ENCODE results near the gene ANO1.
"Not testable (repeated sequence)": the region's sequence is repeated elsewhere in the genome, so short reads cannot be mapped to it uniquely, and the experiment has no call there.

The ANO1 gene

DNA sequence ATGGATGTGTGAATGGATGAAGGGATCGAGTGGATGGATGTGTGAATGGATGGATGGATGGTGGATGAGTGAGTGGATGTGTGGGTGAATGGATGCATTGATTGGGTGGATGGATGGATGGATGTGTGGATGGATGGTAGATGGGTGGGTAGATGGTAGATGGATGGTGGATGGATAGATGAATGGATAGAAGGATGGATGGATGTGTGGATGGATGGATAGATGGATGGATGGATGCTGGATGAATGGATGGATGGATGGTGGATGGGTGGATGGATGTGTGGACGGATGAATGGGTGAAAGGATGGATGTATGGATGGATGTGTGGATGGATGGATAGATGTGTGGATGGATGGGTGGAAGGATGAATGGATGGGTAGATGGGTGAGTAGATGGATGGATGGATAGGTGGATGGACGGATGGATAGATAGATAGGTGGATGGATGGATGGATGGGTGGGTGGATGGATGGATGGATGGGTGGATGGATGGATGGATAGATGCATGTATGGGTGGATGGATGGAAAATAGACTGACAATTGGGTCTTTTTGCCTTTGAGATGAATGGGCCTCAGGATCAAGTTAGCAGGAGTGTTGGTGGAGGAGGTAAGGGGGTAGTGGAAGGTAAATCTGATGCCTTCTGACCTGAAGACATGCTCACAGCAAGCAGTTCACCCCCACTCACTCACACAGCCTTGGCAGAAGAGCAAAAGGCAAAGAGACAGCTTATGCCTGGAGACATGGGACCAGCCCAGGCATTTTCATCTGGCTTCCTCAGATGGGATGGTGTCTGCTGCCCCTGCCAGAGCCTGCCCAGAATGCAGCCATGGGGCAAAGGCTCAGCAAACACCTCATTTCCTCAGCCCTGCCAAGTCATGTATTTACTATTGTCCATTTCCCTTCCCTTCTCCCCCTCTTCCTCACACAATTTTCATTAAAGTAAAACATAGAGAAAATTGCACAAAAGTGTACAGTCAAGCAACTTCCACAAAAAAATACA lies 117.0 kb downstream of the ANO1 start:
- H3K18ac ChIP-seq (ENCODE audit: low read depth in 1 of 2, low read length in 2 of 2): no peak overlapping the region
- no peak for DNase-seq
- no peak overlapping the region for H3K14ac ChIP-seq (ENCODE audit: low read length in 2 of 2)
- H2BK12ac ChIP-seq (ENCODE audit: low read length in 2 of 2): no peak overlapping the region
- WGBS: 64% methylated on average over 3 of the region's 3 CpGs
- no peak overlapping the region for H2AK5ac ChIP-seq (ENCODE audit: low read length, severe bottlenecking)
- no peak overlapping the region for H3K9ac ChIP-seq (ENCODE audit: low read length)
- no peak overlapping the region for H2BK120ac ChIP-seq (ENCODE audit: low read depth, low read length)
- H3K4me2 ChIP-seq (ENCODE audit: low read length, poor library complexity, severe bottlenecking): no peak overlapping the region
- no peaks in the 10 kb centered on the region for H3K36me3 ChIP-seq (ENCODE audit: control insufficient read depth in 1 of 2, insufficient read depth in 2 of 2, low read depth in 1 of 2, low read length in 2 of 2)
- H2BK15ac ChIP-seq (ENCODE audit: low read depth, poor library complexity, severe bottlenecking): no peak overlapping the region
- H3K23ac ChIP-seq (ENCODE audit: low read length in 2 of 2): no peak overlapping the region
- peaks cover 2% of the 10 kb centered on the region for H3K4me1 ChIP-seq (ENCODE audit: control insufficient read depth, insufficient read depth, low read depth, low read length)
- no peak overlapping the region for H4K91ac ChIP-seq (ENCODE audit: low read length)
- no peak overlapping the region for H3K4me3 ChIP-seq (ENCODE audit: insufficient read depth in 1 of 2, low read depth in 1 of 2, low read length in 2 of 2)
- H3K27ac ChIP-seq (ENCODE audit: low read length, poor library complexity, severe bottlenecking): no peak overlapping the region
- H3K4ac ChIP-seq (ENCODE audit: low read depth in 1 of 2, low read length in 2 of 2): no peak overlapping the region
- no peaks in the 10 kb centered on the region for H3K9me3 ChIP-seq (ENCODE audit: control insufficient read depth, low read length)
- H2AFZ ChIP-seq (ENCODE audit: low read depth, low read length): no peak overlapping the region
- H3K27me3 ChIP-seq (ENCODE audit: control insufficient read depth in 1 of 2, insufficient read depth in 1 of 2, low read length in 2 of 2): peaks cover 12% of the 10 kb centered on the region in 2 experiments
- H2BK5ac ChIP-seq (ENCODE audit: low read depth, low read length, poor library complexity, severe bottlenecking): no peak overlapping the region
- no peak overlapping the region for H4K8ac ChIP-seq (ENCODE audit: low read length)
- H3K79me1 ChIP-seq (replicated peaks; ENCODE audit: low read length, poor library complexity, severe bottlenecking): no peaks in the 10 kb centered on the region

DNA sequence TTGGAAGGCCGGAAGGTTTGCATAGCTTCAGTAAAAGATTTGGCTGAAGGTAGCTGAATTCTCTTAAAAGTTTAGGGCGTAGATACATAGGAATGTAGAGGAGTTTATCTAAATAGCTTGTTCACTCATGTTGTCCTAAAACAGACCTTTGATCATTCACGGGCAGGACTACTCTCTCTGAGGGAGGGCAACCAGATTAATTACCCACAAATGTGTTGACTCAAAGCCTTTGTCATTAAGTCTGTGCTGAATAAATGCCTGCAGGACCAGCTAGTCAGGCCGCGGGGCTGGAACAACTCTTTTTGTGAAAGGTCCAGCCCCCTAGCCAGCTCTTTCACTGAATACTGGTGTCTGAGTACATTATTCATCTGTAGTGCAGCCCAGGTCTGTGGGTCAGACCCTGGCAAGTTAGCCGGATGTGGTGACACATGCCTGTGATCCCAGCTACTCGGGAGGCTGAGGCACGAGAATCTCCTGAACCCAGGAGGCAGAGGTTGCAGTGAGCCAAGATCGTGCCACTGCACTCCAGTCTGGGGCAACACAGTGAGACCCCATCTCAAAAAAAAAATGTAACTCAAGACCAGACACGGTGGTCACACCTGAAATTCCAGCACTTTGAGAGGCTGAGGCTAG lies 122.2 kb downstream of the ANO1 start:
- H4K91ac ChIP-seq (ENCODE audit: low read length): no peak overlapping the region
- H2BK15ac ChIP-seq (ENCODE audit: low read depth, poor library complexity, severe bottlenecking): no peak overlapping the region

GRCh38 chr11:70201047-70201446 lies 122.9 kb downstream of the ANO1 start:
- H3K23ac ChIP-seq (ENCODE audit: low read length in 2 of 2); H2BK120ac ChIP-seq (ENCODE audit: low read depth, low read length); H2AK5ac ChIP-seq (ENCODE audit: low read length, severe bottlenecking); H2AFZ ChIP-seq (ENCODE audit: low read depth, low read length); H3K4ac ChIP-seq (ENCODE audit: low read depth in 1 of 2, low read length in 2 of 2); H3K9ac ChIP-seq (ENCODE audit: low read length); H4K91ac ChIP-seq (ENCODE audit: low read length); H3K18ac ChIP-seq (ENCODE audit: low read depth in 1 of 2, low read length in 2 of 2); DNase-seq; H2BK12ac ChIP-seq (ENCODE audit: low read length in 2 of 2); H3K14ac ChIP-seq (ENCODE audit: low read length in 2 of 2); H3K9me3 ChIP-seq (ENCODE audit: control insufficient read depth, low read length); H4K8ac ChIP-seq (ENCODE audit: low read length); H3K4me2 ChIP-seq (ENCODE audit: low read length, poor library complexity, severe bottlenecking); H3K4me3 ChIP-seq (ENCODE audit: insufficient read depth in 1 of 2, low read depth in 1 of 2, low read length in 2 of 2); H2BK5ac ChIP-seq (ENCODE audit: low read depth, low read length, poor library complexity, severe bottlenecking); H2BK15ac ChIP-seq (ENCODE audit: low read depth, poor library complexity, severe bottlenecking); H3K79me1 ChIP-seq (replicated peaks; ENCODE audit: low read length, poor library complexity, severe bottlenecking); H3K27ac ChIP-seq (ENCODE audit: low read length, poor library complexity, severe bottlenecking): not testable (repeated sequence)
- 100% methylated on average over 3 of the region's 3 CpGs for WGBS
- Histone ChIP-seq H3K27me3 (ENCODE audit: control insufficient read depth in 1 of 2, insufficient read depth in 1 of 2, low read length in 2 of 2) (peaks cover 0 to 11% of the 10 kb centered on the region in 2 experiments), H3K4me1 (ENCODE audit: control insufficient read depth, insufficient read depth, low read depth, low read length) (peaks cover 20% of the 10 kb centered on the region), H3K36me3 (ENCODE audit: control insufficient read depth in 1 of 2, insufficient read depth in 2 of 2, low read depth in 1 of 2, low read length in 2 of 2) (peaks cover 13 to 17% of the 10 kb centered on the region in 2 experiments)

More for the DNA sequence above, 122.2 kb downstream of the ANO1 start:
- Histone ChIP-seq H3K23ac (ENCODE audit: low read length in 2 of 2) (no peak overlapping the region), H3K18ac (ENCODE audit: low read depth in 1 of 2, low read length in 2 of 2) (no peak overlapping the region), H3K4ac (ENCODE audit: low read depth in 1 of 2, low read length in 2 of 2) (no peak overlapping the region), H2BK5ac (ENCODE audit: low read depth, low read length, poor library complexity, severe bottlenecking) (no peak overlapping the region), H3K9me3 (ENCODE audit: control insufficient read depth, low read length) (no peaks in the 10 kb centered on the region), H2AK5ac (ENCODE audit: low read length, severe bottlenecking) (no peak overlapping the region), H2BK120ac (ENCODE audit: low read depth, low read length) (no peak overlapping the region), H3K4me3 (ENCODE audit: insufficient read depth in 1 of 2, low read depth in 1 of 2, low read length in 2 of 2) (no peak overlapping the region), H3K4me2 (ENCODE audit: low read length, poor library complexity, severe bottlenecking) (no peak overlapping the region), H3K27me3 (ENCODE audit: control insufficient read depth in 1 of 2, insufficient read depth in 1 of 2, low read length in 2 of 2) (peaks cover 4 to 12% of the 10 kb centered on the region in 2 experiments), H3K14ac (ENCODE audit: low read length in 2 of 2) (no peak overlapping the region), H2BK12ac (ENCODE audit: low read length in 2 of 2) (no peak overlapping the region), H3K36me3 (ENCODE audit: control insufficient read depth in 1 of 2, insufficient read depth in 2 of 2, low read depth in 1 of 2, low read length in 2 of 2) (peaks cover 6 to 9% of the 10 kb centered on the region in 2 experiments), H4K8ac (ENCODE audit: low read length) (no peak overlapping the region), H3K4me1 (ENCODE audit: control insufficient read depth, insufficient read depth, low read depth, low read length) (peaks cover 13% of the 10 kb centered on the region), H2AFZ (ENCODE audit: low read depth, low read length) (no peak overlapping the region), H3K27ac (ENCODE audit: low read length, poor library complexity, severe bottlenecking) (no peak overlapping the region), H3K79me1 (replicated peaks; ENCODE audit: low read length, poor library complexity, severe bottlenecking) (no peaks in the 10 kb centered on the region), H3K9ac (ENCODE audit: low read length) (no peak overlapping the region)
- 81% methylated on average over 10 of the region's 10 CpGs for WGBS
- no peak for DNase-seq

All from mesenchymal stem cell (in vitro differentiated cells and primary cell).